Endothelial cell of umbilical vein (primary cell): ENCODE results near the gene ZNF98.

Source experiments
- CTCF ChIP-seq, 2 donors: IDR thresholded peaks; 1 replicate in 1 of 2; 2 replicates in 1 of 2; pipeline ENCODE4 v1.5.1; 2011; ENCODE audit warnings: low read length in 2 of 2, mild to moderate bottlenecking in 2 of 2, moderate library complexity in 2 of 2, control low read depth in 1 of 2, inconsistent platforms in 1 of 2, low read depth in 1 of 2; ENCODE audit not compliant: insufficient read depth in 1 of 2; ENCODE audit errors: extremely low read depth in 1 of 2
- EZH2 ChIP-seq: IDR thresholded peaks from 2 replicates; pipeline ENCODE4 v1.6.1; 2012; ENCODE audit warnings: borderline replicate concordance, low read depth, mild to moderate bottlenecking, moderate library complexity, low read length, inconsistent platforms; ENCODE audit not compliant: severe bottlenecking
- FOS ChIP-seq: IDR thresholded peaks from 2 replicates; pipeline ENCODE4 v1.6.1; 2011; ENCODE audit warnings: mild to moderate bottlenecking, low read length, moderate library complexity, borderline replicate concordance; ENCODE audit not compliant: insufficient read depth
- MAX ChIP-seq: IDR thresholded peaks from 2 replicates; pipeline ENCODE4 v1.6.1; 2011; ENCODE audit not compliant: insufficient read depth, insufficient read length
- POLR2A ChIP-seq: IDR thresholded peaks from 2 replicates; pipeline ENCODE4 v1.6.1; 2012; ENCODE audit warnings: low read depth, mild to moderate bottlenecking, control low read depth, low read length
- POLR2AphosphoS5 ChIP-seq: IDR thresholded peaks from 2 replicates; pipeline ENCODE4 v1.6.1; 2012; ENCODE audit warnings: low read depth, mild to moderate bottlenecking, control low read depth, low read length, moderate library complexity; ENCODE audit not compliant: insufficient read depth

- no peak for TF ChIP-seq CTCF (IDR thresholded peaks at IDR 0.05; ENCODE audit: extremely low read depth in 1 of 2, insufficient read depth in 1 of 2, low read depth in 1 of 2, low read length in 2 of 2)
- no peak for TF ChIP-seq FOS
- no peak for TF ChIP-seq MAX
- no peak for TF ChIP-seq EZH2
- TF ChIP-seq POLR2A, result no peak
- TF ChIP-seq POLR2AphosphoS5, result no peak
Measured at GRCh38 chr19:22446605-22447004, 24.5 kb upstream of the ZNF98 start.
